ENCODE results near the gene EFNB1. TPM values are rescaled to one million over a fixed set of nuclear protein-coding genes. Genes with fewer than 3 reads are reported as not detected.

Gene EFNB1
- total and polyA plus RNA-seq, 7 experiments from 2014 or later, result 2.6 to 5.1 (median 4.1) TPM

GRCh38 chrX:68826113-68826980 is 2.5 kb upstream of the EFNB1 start:
- Histone ChIP-seq H3K9me3 (ENCODE audit: control insufficient read depth in 2 of 3, low read length in 3 of 3) (no peaks in the 10 kb centered on the region), H3K27ac (ENCODE audit: low read depth, low read length) (no peak overlapping the region), H3K4me3 (ENCODE audit: low read length) (no peak overlapping the region), H3K27me3 (ENCODE audit: control insufficient read depth in 2 of 2, insufficient read depth in 2 of 2, low read length in 2 of 2) (no peaks in the 10 kb centered on the region), H3K4me1 (ENCODE audit: control insufficient read depth in 2 of 2, insufficient read depth in 2 of 2, low read length in 2 of 2) (peaks cover 3 to 6% of the 10 kb centered on the region in 2 donors), H3K36me3 (ENCODE audit: control insufficient read depth in 2 of 3, insufficient read depth in 3 of 3, low read length in 3 of 3) (peaks cover 0 to 4% (median 0%) of the 10 kb centered on the region in 3 experiments)
- H3K9me3 Mint-ChIP-seq, result no peaks in the 10 kb centered on the region
- DNase-seq (no peak), ATAC-seq (no peak)
- ChIA-PET CTCF (interaction anchor here (2.8 kb wide), 1 partner anchor 395 kb away, joined by 40 read pairs; no protein-coding TSS in a partner anchor), POLR2A (no interaction called here)
- H3K4me3 Mint-ChIP-seq, result peak overlapping the region in 1 of 10 donors; percentile 25
- H3K4me1 Mint-ChIP-seq, result peaks cover 0 to 15% (median 8%) of the 10 kb centered on the region in 7 donors
- H3K27me3 Mint-ChIP-seq, result peaks cover 0 to 6% (median 0%) of the 10 kb centered on the region in 5 donors
- no peak overlapping the region for H3K27ac Mint-ChIP-seq
- intact Hi-C loops (cut with micrococcal nuclease), result loop anchor here (2.0 to 10.0 kb wide), 6 partner anchors 94 to 1628 kb away; no protein-coding TSS in a partner anchor
- H3K36me3 Mint-ChIP-seq, result no peaks in the 10 kb centered on the region

GRCh38 chrX:68827256-68827655 is 1.6 kb upstream of the EFNB1 start:
- no peak for DNase-seq
- no peaks in the 10 kb centered on the region for H3K9me3 Mint-ChIP-seq
- no peaks in the 10 kb centered on the region for H3K36me3 Mint-ChIP-seq
- peaks cover 0 to 15% (median 0%) of the 10 kb centered on the region in 5 donors for H3K27me3 Mint-ChIP-seq
- CTCF ChIA-PET, result interaction anchor here (0.7 to 2.8 kb wide), 10 partner anchors 266 to 1305 kb away, joined by 3 to 40 read pairs (median 4); partner anchors contain the start of gene PJA1
- no peak for ATAC-seq
- H3K4me3 Mint-ChIP-seq, result peak overlapping the region in 2 of 10 donors; percentile 95
- POLR2A ChIA-PET, result no interaction called here
- Histone ChIP-seq H3K27me3 (ENCODE audit: control insufficient read depth in 2 of 2, insufficient read depth in 2 of 2, low read length in 2 of 2) (no peaks in the 10 kb centered on the region), H3K4me3 (ENCODE audit: low read length) (no peak overlapping the region), H3K36me3 (ENCODE audit: control insufficient read depth in 2 of 3, insufficient read depth in 3 of 3, low read length in 3 of 3) (peaks cover 0 to 4% (median 0%) of the 10 kb centered on the region in 3 experiments), H3K27ac (ENCODE audit: low read depth, low read length) (no peak overlapping the region), H3K9me3 (ENCODE audit: control insufficient read depth in 2 of 3, low read length in 3 of 3) (no peaks in the 10 kb centered on the region), H3K4me1 (ENCODE audit: control insufficient read depth in 2 of 2, insufficient read depth in 2 of 2, low read length in 2 of 2) (peaks cover 6 to 9% of the 10 kb centered on the region in 2 donors)
- peaks cover 5 to 24% (median 16%) of the 10 kb centered on the region in 7 donors for H3K4me1 Mint-ChIP-seq
- H3K27ac Mint-ChIP-seq, result no peak overlapping the region
- intact Hi-C loops (cut with micrococcal nuclease), result loop anchor here (1.0 to 10.0 kb wide), 7 partner anchors 95 to 1628 kb away; no protein-coding TSS in a partner anchor

- peak overlapping the region; percentile 90 to 96 (median 94) for H3K4me3 Mint-ChIP-seq
- no peaks in the 10 kb centered on the region for H3K9me3 ChIP-seq (ENCODE audit: control insufficient read depth in 2 of 3, low read length in 3 of 3)
- no peaks in the 10 kb centered on the region for H3K9me3 Mint-ChIP-seq
- intact Hi-C loops (cut with micrococcal nuclease), result loop anchor here (1.0 to 10.0 kb wide), 15 partner anchors 67 to 1627 kb away; partner anchors contain the start of genes YIPF6 (in 2 of the 2) and IGBP1 (in 1 of the 2)
- H3K4me3 ChIP-seq (ENCODE audit: low read length), result peak overlapping the region; percentile 76
- H3K4me1 Mint-ChIP-seq, result peaks cover 7 to 24% (median 17%) of the 10 kb centered on the region in 7 donors
- H3K36me3 Mint-ChIP-seq, result no peaks in the 10 kb centered on the region
- DNase-seq, result peak; percentile 45 to 75 (median 69)
- H3K27ac ChIP-seq (ENCODE audit: low read depth, low read length), result peak overlapping the region; percentile 69
- ChIA-PET POLR2A (interaction anchor here (0.6 to 1.5 kb wide), 4 partner anchors 329 to 1305 kb away, joined by 3 to 12 read pairs (median 4); partner anchors contain the start of genes IGBP1, PJA1 and YIPF6), CTCF (interaction anchor here (0.7 to 2.8 kb wide), 12 partner anchors 18 to 1304 kb away, joined by 3 to 40 read pairs (median 4); partner anchors contain the start of gene PJA1)
- peaks cover 0 to 15% (median 0%) of the 10 kb centered on the region in 5 donors for H3K27me3 Mint-ChIP-seq
- H3K27ac Mint-ChIP-seq, result peak overlapping the region in 8 of 9 donors; percentile 75 to 92 (median 83)
- ATAC-seq, result peak; percentile 53
- peaks cover 0 to 4% (median 0%) of the 10 kb centered on the region in 3 experiments for H3K36me3 ChIP-seq (ENCODE audit: control insufficient read depth in 2 of 3, insufficient read depth in 3 of 3, low read length in 3 of 3)
- peaks cover 6 to 9% of the 10 kb centered on the region in 2 donors for H3K4me1 ChIP-seq (ENCODE audit: control insufficient read depth in 2 of 2, insufficient read depth in 2 of 2, low read length in 2 of 2)
- no peaks in the 10 kb centered on the region for H3K27me3 ChIP-seq (ENCODE audit: control insufficient read depth in 2 of 2, insufficient read depth in 2 of 2, low read length in 2 of 2)
These were observed 785 bp upstream of the EFNB1 start for GRCh38 chrX:68827848-68828624.

- Histone ChIP-seq H3K4me1 (ENCODE audit: control insufficient read depth in 2 of 2, insufficient read depth in 2 of 2, low read length in 2 of 2) (peaks cover 6 to 9% of the 10 kb centered on the region in 2 donors), H3K36me3 (ENCODE audit: control insufficient read depth in 2 of 3, insufficient read depth in 3 of 3, low read length in 3 of 3) (peaks cover 0 to 4% (median 0%) of the 10 kb centered on the region in 3 experiments), H3K4me3 (ENCODE audit: low read length) (peak overlapping the region; percentile 76), H3K27me3 (ENCODE audit: control insufficient read depth in 2 of 2, insufficient read depth in 2 of 2, low read length in 2 of 2) (no peaks in the 10 kb centered on the region), H3K9me3 (ENCODE audit: control insufficient read depth in 2 of 3, low read length in 3 of 3) (no peaks in the 10 kb centered on the region), H3K27ac (ENCODE audit: low read depth, low read length) (peak overlapping the region; percentile 69)
- Mint-ChIP-seq H3K27ac (peak overlapping the region in 1 of 9 donors; percentile 48), H3K9me3 (no peaks in the 10 kb centered on the region), H3K27me3 (peaks cover 0 to 15% (median 0%) of the 10 kb centered on the region in 5 donors), H3K4me1 (peaks cover 7 to 24% (median 17%) of the 10 kb centered on the region in 7 donors), H3K4me3 (peak overlapping the region; percentile 80 to 96 (median 88)), H3K36me3 (no peaks in the 10 kb centered on the region)
- intact Hi-C loops (cut with micrococcal nuclease), result loop anchor here (2.0 to 10.0 kb wide), 7 partner anchors 65 to 1625 kb away; partner anchors contain the start of gene YIPF6 (in 2 of the 2)
- ChIA-PET POLR2A (interaction anchor here (0.6 to 1.5 kb wide), 4 partner anchors 358 to 1303 kb away, joined by 3 to 12 read pairs (median 4); partner anchors contain the start of gene IGBP1), CTCF (interaction anchor here (1.2 kb wide), 1 partner anchor 393 kb away, joined by 5 read pairs; no protein-coding TSS in a partner anchor)
- DNase-seq (peak in 3 of 9 donors; percentile 13 to 24 (median 13)), ATAC-seq (no peak)
These were observed 979 bp downstream of the EFNB1 start for GRCh38 chrX:68829582-68830418.

GRCh38 chrX:68830419-68831404 is 1.9 kb downstream of the EFNB1 start:
- Mint-ChIP-seq H3K4me1 (peaks cover 7 to 24% (median 17%) of the 10 kb centered on the region in 7 donors), H3K36me3 (no peaks in the 10 kb centered on the region), H3K27ac (peak overlapping the region in 2 of 9 donors; percentile 48 to 65), H3K27me3 (peaks cover 0 to 15% (median 0%) of the 10 kb centered on the region in 5 donors), H3K4me3 (peak overlapping the region; percentile 80 to 96 (median 88)), H3K9me3 (no peaks in the 10 kb centered on the region)
- Histone ChIP-seq H3K27me3 (ENCODE audit: control insufficient read depth in 2 of 2, insufficient read depth in 2 of 2, low read length in 2 of 2) (no peaks in the 10 kb centered on the region), H3K36me3 (ENCODE audit: control insufficient read depth in 2 of 3, insufficient read depth in 3 of 3, low read length in 3 of 3) (peaks cover 0 to 4% (median 0%) of the 10 kb centered on the region in 3 experiments), H3K4me1 (ENCODE audit: control insufficient read depth in 2 of 2, insufficient read depth in 2 of 2, low read length in 2 of 2) (peaks cover 6 to 9% of the 10 kb centered on the region in 2 donors), H3K4me3 (ENCODE audit: low read length) (peak overlapping the region; percentile 76), H3K27ac (ENCODE audit: low read depth, low read length) (no peak overlapping the region), H3K9me3 (ENCODE audit: control insufficient read depth in 2 of 3, low read length in 3 of 3) (no peaks in the 10 kb centered on the region)
- ATAC-seq (no peak), DNase-seq (no peak)
- intact Hi-C loops (cut with micrococcal nuclease), result no loop called here
- ChIA-PET CTCF (interaction anchor here (1.2 kb wide), 1 partner anchor 392 kb away, joined by 5 read pairs; no protein-coding TSS in a partner anchor), POLR2A (no interaction called here)
